Fibroblast of lung (primary cell): Measurements from ENCODE around the gene COL6A2. TPM values are rescaled to one million over a fixed set of nuclear protein-coding genes. Genes with fewer than 3 reads are reported as not detected.

Source experiments
- DNase-seq, 2 donors: peaks; one replicate each; pipeline versions ENCODE4 v3.0.0 to v3.0.0-alpha.2; 2010; ENCODE audit warnings: low read depth in 2 of 2
- H2AFZ ChIP-seq: 2 replicates; pipeline ENCODE4 v1.5.1; 2012; ENCODE audit warnings: low read length, control low read depth, inconsistent platforms
- H3K27ac ChIP-seq: 2 replicates; pipeline ENCODE4 v1.5.1; 2011; ENCODE audit warnings: low read length, control low read depth; ENCODE audit not compliant: insufficient read depth
- H3K27me3 ChIP-seq: 2 replicates; pipeline ENCODE4 v1.5.1; 2011; ENCODE audit warnings: mild to moderate bottlenecking, low read length; ENCODE audit not compliant: control insufficient read depth, insufficient read depth
- H3K36me3 ChIP-seq: 2 replicates; pipeline ENCODE4 v1.5.1; 2011; ENCODE audit warnings: low read length; ENCODE audit not compliant: control insufficient read depth, insufficient read depth
- H3K4me1 ChIP-seq: 2 replicates; pipeline ENCODE4 v1.5.1; 2011; ENCODE audit warnings: low read length; ENCODE audit not compliant: control insufficient read depth, insufficient read depth; ENCODE audit errors: extremely low read depth
- H3K4me2 ChIP-seq: 2 replicates; pipeline ENCODE4 v1.5.1; 2011; ENCODE audit warnings: low read length, control low read depth; ENCODE audit not compliant: insufficient read depth; ENCODE audit errors: extremely low read depth
- H3K4me3 ChIP-seq, 4 experiments: fragments of 200-600 bp in 1 of 4; sonication (generic) in 1 of 4; replicated peaks in 1 of 4; 2 replicates each; pipeline ENCODE4 v1.5.1; 2011 to 2016; ENCODE audit warnings: low read length in 4 of 4, low read depth in 3 of 4, mild to moderate bottlenecking in 3 of 4, control low read depth in 2 of 4, inconsistent platforms in 1 of 4, mixed read lengths in 1 of 4; ENCODE audit not compliant: insufficient read depth in 1 of 4; ENCODE audit errors: control extremely low read depth in 1 of 4
- H3K79me2 ChIP-seq: 2 replicates; pipeline ENCODE4 v1.5.1; 2012; ENCODE audit warnings: mild to moderate bottlenecking, low read length, inconsistent platforms; ENCODE audit not compliant: control insufficient read depth, insufficient read depth
- H3K9ac ChIP-seq: 2 replicates; pipeline ENCODE4 v1.5.1; 2011; ENCODE audit warnings: mild to moderate bottlenecking, low read length, control low read depth; ENCODE audit not compliant: insufficient read depth
- H3K9me3 ChIP-seq: 2 replicates; pipeline ENCODE4 v1.5.1; 2012; ENCODE audit warnings: low read depth, low read length; ENCODE audit not compliant: control insufficient read depth, insufficient read depth
- H4K20me1 ChIP-seq: 2 replicates; pipeline ENCODE4 v1.5.1; 2011; ENCODE audit warnings: low read length; ENCODE audit not compliant: control insufficient read depth, insufficient read depth; ENCODE audit errors: extremely low read depth
- EZH2 ChIP-seq: IDR thresholded peaks from 2 replicates; pipeline ENCODE4 v1.5.1; 2012; ENCODE audit warnings: low read length, control low read depth, mild to moderate bottlenecking; ENCODE audit errors: missing control alignments
- polyA plus RNA-seq, 2 donors: library from polyadenylated mRNA; depleted of rRNA in 1 of 2; stranded (reverse) in 1 of 2; unstranded in 1 of 2; fragments of >200 nt; gene quantifications; 2 replicates each; pipeline ENCODE4 v1.2.1, GENCODE V29; 2011 to 2012; ENCODE audit warnings: missing spikeins in 1 of 2
- total RNA-seq: library from RNA; depleted of rRNA; stranded (reverse); fragments of >200 nt; gene quantifications from 2 replicates; pipeline ENCODE4 v1.2.1, GENCODE V29; 2014
- TF ChIP-seq, protein P1 (sequence below), 2 donors: IDR thresholded peaks in 1 of 2; conservative IDR thresholded peaks in 1 of 2; 1 replicate in 1 of 2; 2 replicates in 1 of 2; pipeline ENCODE4 v1.5.1; 2011 to 2012; ENCODE audit warnings: low read length in 2 of 2, control low read depth in 1 of 2, inconsistent platforms in 1 of 2, low read depth in 1 of 2, mild to moderate bottlenecking in 1 of 2

COL6A2 gene
- total and polyA plus RNA-seq, 2 donors (not counting 1 experiment from before 2014, with no cell fraction given): 702 to 782 TPM

DNA sequence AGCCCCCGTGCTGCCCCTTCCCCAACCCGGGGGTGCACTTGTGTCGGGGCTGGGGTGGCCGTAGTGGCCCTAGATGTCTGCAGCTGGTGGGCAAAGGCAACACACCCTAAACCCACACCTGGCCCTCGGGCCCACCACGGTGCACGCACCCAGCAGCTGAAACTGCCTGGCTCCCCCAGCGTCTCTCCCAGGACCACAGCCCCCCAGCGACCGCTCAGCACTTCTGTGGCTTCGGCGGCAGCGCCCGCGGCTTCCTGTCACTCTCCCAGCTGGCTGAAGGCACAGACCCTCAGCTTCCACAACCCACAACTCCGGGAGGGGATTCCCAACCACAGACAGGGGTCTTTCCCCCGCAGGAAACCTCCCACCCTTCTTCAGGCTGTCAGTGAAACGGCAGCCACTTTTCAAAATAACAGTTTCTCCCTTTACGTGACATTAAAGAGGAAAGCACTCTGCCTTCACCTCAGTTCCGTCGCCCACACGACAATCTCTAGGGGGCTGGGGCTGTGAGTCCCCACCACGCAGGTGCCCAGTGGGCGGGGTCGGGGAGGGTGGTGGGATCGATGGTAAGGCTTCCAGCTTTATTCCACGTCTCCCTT, 40.7 kb upstream of the COL6A2 start:
- no peak for DNase-seq
- no peaks in the 10 kb centered on the region for H3K27me3 ChIP-seq
- H3K4me3 ChIP-seq: no peak overlapping the region
- H2AFZ ChIP-seq: no peak overlapping the region
- peak overlapping the region; percentile 65 for H3K9ac ChIP-seq
- H3K27ac ChIP-seq: peak overlapping the region; percentile 94
- H4K20me1 ChIP-seq: no peaks in the 10 kb centered on the region
- TF ChIP-seq, protein P1, sequence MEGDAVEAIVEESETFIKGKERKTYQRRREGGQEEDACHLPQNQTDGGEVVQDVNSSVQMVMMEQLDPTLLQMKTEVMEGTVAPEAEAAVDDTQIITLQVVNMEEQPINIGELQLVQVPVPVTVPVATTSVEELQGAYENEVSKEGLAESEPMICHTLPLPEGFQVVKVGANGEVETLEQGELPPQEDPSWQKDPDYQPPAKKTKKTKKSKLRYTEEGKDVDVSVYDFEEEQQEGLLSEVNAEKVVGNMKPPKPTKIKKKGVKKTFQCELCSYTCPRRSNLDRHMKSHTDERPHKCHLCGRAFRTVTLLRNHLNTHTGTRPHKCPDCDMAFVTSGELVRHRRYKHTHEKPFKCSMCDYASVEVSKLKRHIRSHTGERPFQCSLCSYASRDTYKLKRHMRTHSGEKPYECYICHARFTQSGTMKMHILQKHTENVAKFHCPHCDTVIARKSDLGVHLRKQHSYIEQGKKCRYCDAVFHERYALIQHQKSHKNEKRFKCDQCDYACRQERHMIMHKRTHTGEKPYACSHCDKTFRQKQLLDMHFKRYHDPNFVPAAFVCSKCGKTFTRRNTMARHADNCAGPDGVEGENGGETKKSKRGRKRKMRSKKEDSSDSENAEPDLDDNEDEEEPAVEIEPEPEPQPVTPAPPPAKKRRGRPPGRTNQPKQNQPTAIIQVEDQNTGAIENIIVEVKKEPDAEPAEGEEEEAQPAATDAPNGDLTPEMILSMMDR (conservative IDR thresholded peaks at IDR 0.05 in 1 of 2, IDR thresholded peaks at IDR 0.05 in 1 of 2; ENCODE audit: low read depth in 1 of 2, low read length in 2 of 2): no peak
- no peak for TF ChIP-seq EZH2
- H3K4me1 ChIP-seq: peaks cover 50% of the 10 kb centered on the region
- no peaks in the 10 kb centered on the region for H3K36me3 ChIP-seq
- H3K4me2 ChIP-seq: no peak overlapping the region
- no peaks in the 10 kb centered on the region for H3K79me2 ChIP-seq
- no peaks in the 10 kb centered on the region for H3K9me3 ChIP-seq

DNA sequence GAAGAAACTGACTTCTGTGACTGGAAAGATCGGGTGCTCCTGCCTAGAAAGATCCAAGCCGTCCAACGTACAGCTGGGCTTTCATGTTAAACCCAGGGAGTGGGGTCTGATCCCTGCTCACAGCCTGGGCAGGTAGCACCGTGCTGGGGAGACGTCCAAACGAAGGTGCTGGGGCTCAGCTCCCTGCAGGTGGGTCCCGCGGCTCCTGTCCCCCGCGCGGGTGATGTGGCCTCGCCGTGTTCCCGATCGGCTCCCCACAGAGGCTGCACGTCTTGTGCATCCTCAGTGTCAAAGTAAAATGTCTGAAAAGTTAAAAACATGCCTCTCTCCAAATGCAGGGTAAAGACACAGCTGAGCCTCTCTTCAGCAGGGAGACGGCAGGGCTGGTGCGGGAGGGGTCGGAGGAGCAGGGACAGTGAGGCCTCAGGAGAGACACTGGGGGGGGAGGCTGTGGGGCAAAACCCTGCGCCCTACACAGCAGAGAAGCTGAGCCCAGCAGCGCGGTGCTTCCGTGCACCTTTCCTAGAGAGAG, 40.1 kb upstream of the COL6A2 start:
- Histone ChIP-seq H3K36me3 (no peaks in the 10 kb centered on the region), H3K9ac (no peak overlapping the region), H3K27ac (peak overlapping the region; percentile 94), H3K4me1 (peaks cover 48% of the 10 kb centered on the region), H3K27me3 (no peaks in the 10 kb centered on the region), H3K79me2 (no peaks in the 10 kb centered on the region), H4K20me1 (no peaks in the 10 kb centered on the region), H2AFZ (no peak overlapping the region), H3K9me3 (no peaks in the 10 kb centered on the region), H3K4me3 (no peak overlapping the region), H3K4me2 (no peak overlapping the region)
- TF ChIP-seq, protein P1 (conservative IDR thresholded peaks at IDR 0.05 in 1 of 2, IDR thresholded peaks at IDR 0.05 in 1 of 2; ENCODE audit: low read depth in 1 of 2, low read length in 2 of 2): no peak
- TF ChIP-seq EZH2: no peak
- DNase-seq: no peak

DNA sequence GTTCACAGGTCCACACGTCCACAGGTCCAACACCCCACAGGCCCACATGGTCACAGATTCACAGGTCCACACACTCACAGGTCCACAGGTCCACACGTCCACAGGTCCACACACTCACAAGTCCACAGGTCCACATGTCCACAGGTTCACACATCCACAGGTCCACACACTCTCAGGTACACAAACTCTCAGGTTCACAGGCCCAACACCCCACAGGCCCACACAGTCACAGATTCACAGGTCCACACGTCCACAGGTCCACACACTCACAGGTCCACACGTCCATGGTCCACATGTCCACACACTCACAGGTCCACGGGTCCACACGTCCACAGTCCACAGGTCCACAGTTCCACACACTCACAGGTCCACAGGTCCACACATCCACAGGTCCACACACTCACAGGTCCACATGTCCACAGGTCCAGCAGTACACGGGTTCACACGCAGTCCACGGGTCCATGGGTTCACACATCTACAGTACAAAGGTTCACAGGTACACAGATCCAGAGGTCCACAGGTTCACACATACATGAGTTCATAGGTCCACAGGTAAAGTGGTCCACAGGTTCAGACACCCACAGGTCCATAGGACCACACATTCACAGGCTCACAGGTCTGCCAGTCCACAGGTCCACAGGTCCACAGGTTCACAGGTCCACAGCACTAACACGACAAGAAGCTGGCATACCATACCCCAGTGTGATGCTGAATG, 39.3 kb upstream of the COL6A2 start:
- Histone ChIP-seq H4K20me1 (no peaks in the 10 kb centered on the region), H2AFZ (no peak overlapping the region), H3K4me3 (no peak overlapping the region), H3K27me3 (no peaks in the 10 kb centered on the region), H3K79me2 (no peaks in the 10 kb centered on the region), H3K4me1 (peaks cover 44% of the 10 kb centered on the region), H3K9me3 (no peaks in the 10 kb centered on the region), H3K36me3 (no peaks in the 10 kb centered on the region), H3K9ac (no peak overlapping the region), H3K27ac (no peak overlapping the region), H3K4me2 (no peak overlapping the region)
- TF ChIP-seq EZH2: no peak
- TF ChIP-seq, protein P1 (conservative IDR thresholded peaks at IDR 0.05 in 1 of 2, IDR thresholded peaks at IDR 0.05 in 1 of 2; ENCODE audit: low read depth in 1 of 2, low read length in 2 of 2): no peak
- no peak for DNase-seq
